K562 (cell line): ENCODE data around the gene ADAMTS20. TPM values are rescaled to one million over a fixed set of nuclear protein-coding genes. Genes with fewer than 3 reads are reported as not detected.
A peak's percentile ranks its signal among the peaks of the same experiment; 100 is the strongest.

Experiments used
- ATAC-seq: fragments of 200-7000 bp; cut with Tn5 transposase; 3 replicates; pipeline ENCODE4 v1.9.1; 2020; ENCODE audit warnings: moderate library complexity
- BruUV-seq: library from RNA; stranded (reverse); fragments of 400-500 nt; replicated peaks from 2 replicates; lab custom pipeline; 2021; lab: Mats Ljungman, UMichigan
- CTCF ChIA-PET: fragments of 300-600 bp; formaldehyde crosslinking; extraction: SDS; loops from one replicate; lab custom pipeline; 2021; ENCODE audit warnings: low intra/inter-chr PET ratio; lab: Yijun Ruan, JAX
- POLR2A ChIA-PET: fragments of 300-600, 350-650 bp; sonication (Branson Sonifier 250); formaldehyde crosslinking; extraction: SDS; loops from one replicate; lab custom pipeline; 2021; ENCODE audit warnings: antibody characterized with exemption, inconsistent platforms; lab: Yijun Ruan, JAX
- DNase-seq, 4 experiments: peaks; one replicate each; pipeline versions ENCODE4 v3.0.0 to v3.0.0-alpha.2; 2011 to 2018; ENCODE audit warnings: low spot score in 3 of 4, mixed read lengths in 3 of 4; ENCODE audit errors: extremely low read depth in 1 of 4
- FAIRE-seq: peaks from 2 replicates; lab custom pipeline; 2011; peaks lifted over from hg19 to GRCh38; lab: Jason Lieb, UNC
- H2AFZ ChIP-seq: 2 replicates; pipeline ENCODE4 v1.6.0; 2011; ENCODE audit warnings: low read depth, low read length, control low read depth, inconsistent platforms
- H3K27ac ChIP-seq: fragments of 200-600 bp; 3 replicates; pipeline ENCODE4 v1.8.0; 2011; ENCODE audit warnings: low read depth, mild to moderate bottlenecking, control low read depth, inconsistent platforms, low read length, moderate library complexity, mixed read lengths; ENCODE audit errors: extremely low read depth
- H3K27me3 ChIP-seq, 2 experiments: fragments of 300-600 bp in 1 of 2; 2 replicates in 1 of 2; 3 replicates in 1 of 2; pipeline versions ENCODE4 v1.6.0 to v1.8.0; 2011; ENCODE audit warnings: inconsistent platforms in 2 of 2, low read length in 2 of 2, mild to moderate bottlenecking in 1 of 2, mixed read lengths in 1 of 2, moderate library complexity in 1 of 2; ENCODE audit not compliant: control insufficient read depth in 2 of 2, insufficient read depth in 2 of 2
- H3K36me3 ChIP-seq: fragments of 300-600 bp; 3 replicates; pipeline ENCODE4 v1.8.0; 2011; ENCODE audit warnings: mild to moderate bottlenecking, low read length, inconsistent platforms; ENCODE audit not compliant: control insufficient read depth, insufficient read depth
- H3K4me1 ChIP-seq, 2 experiments: fragments of 200-600 bp in 1 of 2; replicated peaks in 1 of 2; 2 replicates in 1 of 2; 3 replicates in 1 of 2; pipeline versions ENCODE4 v1.5.1 to v1.8.0; 2011; ENCODE audit warnings: inconsistent platforms in 2 of 2, low read length in 2 of 2, mild to moderate bottlenecking in 1 of 2, mixed read lengths in 1 of 2, moderate library complexity in 1 of 2; ENCODE audit not compliant: control insufficient read depth in 2 of 2, insufficient read depth in 2 of 2
- H3K4me2 ChIP-seq: 2 replicates; pipeline ENCODE4 v1.6.1; 2011; ENCODE audit warnings: low read length, control low read depth, inconsistent platforms, mixed read lengths; ENCODE audit not compliant: insufficient read depth
- H3K4me3 ChIP-seq: fragments of 200-600 bp; sonication (generic), shearing (Covaris generic); 2 replicates; pipeline ENCODE4 v1.5.1; 2016; ENCODE audit warnings: control low read depth, inconsistent platforms
- H3K79me2 ChIP-seq: fragments of 200-600 bp; 3 replicates; pipeline ENCODE4 v1.8.0; 2011; ENCODE audit warnings: low read length, inconsistent platforms; ENCODE audit not compliant: control insufficient read depth, insufficient read depth
- H3K9ac ChIP-seq, 2 experiments: 2 replicates each; pipeline versions ENCODE4 v1.6.0 to v1.6.1; 2011; ENCODE audit warnings: low read depth in 2 of 2, low read length in 2 of 2, control low read depth in 1 of 2, inconsistent platforms in 1 of 2, mild to moderate bottlenecking in 1 of 2, mixed read lengths in 1 of 2; ENCODE audit not compliant: insufficient read depth in 1 of 2
- H3K9me1 ChIP-seq: one replicate; pipeline ENCODE4 v1.6.0; 2011; ENCODE audit warnings: inconsistent platforms, mild to moderate bottlenecking, low read length, moderate library complexity; ENCODE audit not compliant: control insufficient read depth, insufficient read depth
- H3K9me3 ChIP-seq: replicated peaks from 2 replicates; pipeline ENCODE4 v1.5.1; 2011; ENCODE audit warnings: low read depth, low read length, inconsistent platforms; ENCODE audit not compliant: control insufficient read depth, insufficient read depth
- H4K20me1 ChIP-seq: replicated peaks from 2 replicates; pipeline ENCODE4 v1.6.1; 2011; ENCODE audit warnings: low read length, inconsistent platforms, mixed read lengths; ENCODE audit not compliant: control insufficient read depth, insufficient read depth
- CC2D1A ChIP-seq: fragments of 450-650 bp; IDR thresholded peaks from 2 replicates; pipeline ENCODE4 v1.6.1; 2017; ENCODE audit warnings: mild to moderate bottlenecking
- DNMT1 ChIP-seq: fragments of 450-650 bp; IDR thresholded peaks from 2 replicates; pipeline ENCODE4 v1.6.1; 2016; ENCODE audit warnings: antibody characterized with exemption, mild to moderate bottlenecking
- FOXK2 ChIP-seq, 2 experiments: fragments of 450-650 bp; IDR thresholded peaks in 1 of 2; conservative IDR thresholded peaks in 1 of 2; 2 replicates each; pipeline ENCODE4 v1.6.1; 2016; ENCODE audit warnings: low read depth in 2 of 2, mild to moderate bottlenecking in 1 of 2
- NR2C1 ChIP-seq, 2 experiments: fragments of 450-650 bp; IDR thresholded peaks; 2 replicates each; pipeline ENCODE4 v1.6.1; 2017; ENCODE audit warnings: mild to moderate bottlenecking in 2 of 2, antibody characterized with exemption in 1 of 2, inconsistent platforms in 1 of 2, missing compliant biosample characterization in 1 of 2, missing genetic modification characterization in 1 of 2
- RAD21 ChIP-seq, 2 experiments: fragments of 250-450 bp in 1 of 2; fragments of 450-650 bp in 1 of 2; sonication (Bioruptor Pico) in 1 of 2; formaldehyde crosslinking in 1 of 2; IDR thresholded peaks in 1 of 2; conservative IDR thresholded peaks in 1 of 2; 2 replicates each; pipeline versions ENCODE4 v1.4.0 to v1.8.0; 2020 to 2022; ENCODE audit warnings: mild to moderate bottlenecking in 2 of 2, moderate library complexity in 1 of 2
- SIN3B ChIP-seq: fragments of 450-650 bp; IDR thresholded peaks from 2 replicates; pipeline ENCODE4 v1.6.1; 2017; ENCODE audit warnings: low read depth, mild to moderate bottlenecking, moderate library complexity
- WHSC1 ChIP-seq: IDR thresholded peaks from one replicate; pipeline ENCODE4 v1.6.1; 2012; ENCODE audit warnings: low read length, control low read depth, inconsistent platforms
- ZBED1 ChIP-seq: IDR thresholded peaks from 2 replicates; pipeline ENCODE4 v1.6.1; 2014
- ZBTB49 ChIP-seq: sonication (generic); formaldehyde crosslinking; IDR thresholded peaks from 2 replicates; pipeline ENCODE4 v1.8.0; 2022; ENCODE audit warnings: missing genetic modification reagents, mild to moderate bottlenecking, borderline replicate concordance
- ZBTB8A ChIP-seq: fragments of 450-650 bp; IDR thresholded peaks from 2 replicates; pipeline ENCODE4 v1.6.1; 2018; ENCODE audit warnings: mild to moderate bottlenecking, moderate library complexity; ENCODE audit not compliant: partially characterized antibody
- ZSCAN32 ChIP-seq: fragments of 450-650 bp; formaldehyde crosslinking; IDR thresholded peaks from 2 replicates; pipeline ENCODE4 v1.4.0; 2020; ENCODE audit warnings: mild to moderate bottlenecking, moderate library complexity
- WGBS: fragments of 100-300 bp; shearing (Covaris generic); methylation state at CpG from one replicate; pipeline ENCODE4 v1.1.6; 2016; ENCODE audit warnings: low coverage, mixed read lengths; ENCODE audit not compliant: insufficient coverage; ENCODE audit errors: missing lambda C conversion rate; 5-methylcytosine and 5-hydroxymethylcytosine counted together
- in situ Hi-C: fragments of 300-500 bp; cut with MboI; formaldehyde crosslinking; loops from 4 replicates; pipeline ENCODE4 v1.15.0; 2018; ENCODE audit warnings: inconsistent platforms, mixed read lengths
- intact Hi-C: fragments of 100-400 bp; cut with micrococcal nuclease; formaldehyde crosslinking; loops from 2 replicates; pipeline ENCODE4 v1.14.2; 2022
- polyA plus RNA-seq, 8 experiments: library from polyadenylated mRNA; depleted of rRNA in 4 of 8; stranded (reverse) in 5 of 8; unstranded in 3 of 8; fragments of >200 nt; fragmentation: Nextera tagmentation in 2 of 8; fragmentation: Illumina TruSeq in 1 of 8; extraction: Ambion mirVana in 2 of 8; extraction: Trizol in 1 of 8; gene quantifications; 2 replicates each; pipeline versions ENCODE4 v1.2.1 to v1.2.3, GENCODE V29; 2011 to 2014; ENCODE audit warnings: inconsistent platforms in 1 of 8, missing spikeins in 1 of 8
- total RNA-seq, 7 experiments: library from RNA; depleted of rRNA in 6 of 7; stranded (reverse); fragments of >200 nt in 6 of 7; fragmentation: Illumina TruSeq in 2 of 7; extraction: Trizol in 2 of 7; gene quantifications; 2 replicates each; pipeline versions ENCODE4 v1.2.1 to v1.2.3, GENCODE V29; 2011 to 2021; ENCODE audit warnings: low replicate concordance in 1 of 7
- TF ChIP-seq, protein P1 (sequence below), 3 experiments: IDR thresholded peaks in 2 of 3; conservative IDR thresholded peaks in 1 of 3; 2 replicates each; pipeline ENCODE4 v1.5.1; 2011 to 2012; ENCODE audit warnings: low read length in 3 of 3, mild to moderate bottlenecking in 3 of 3, control low read depth in 2 of 3, improper control_type of control experiment in 1 of 3, inconsistent platforms in 1 of 3, low read depth in 1 of 3, mixed read lengths in 1 of 3, moderate library complexity in 1 of 3; ENCODE audit not compliant: insufficient read depth in 2 of 3

The ADAMTS20 gene
- total and polyA plus RNA-seq, 9 of the 15 experiments (the other 6 are each of a cell fraction or from before 2014, with no cell fraction given) = 0.01 to 0.84 (median 0.07) TPM; not detected in 2

GRCh38 chr12:43336962-43337555 lies 214.9 kb downstream of the ADAMTS20 start:
- in situ Hi-C loops (no loop called here), intact Hi-C loops (no loop called here)
- ChIA-PET POLR2A (no interaction called here), CTCF (no interaction called here)
- BruUV-seq = no TSS peak
- Histone ChIP-seq H4K20me1 (no peaks in the 10 kb centered on the region), H3K27ac (no peak overlapping the region), H3K9me1 (no peaks in the 10 kb centered on the region), H3K4me3 (no peak overlapping the region), H3K9me3 (no peaks in the 10 kb centered on the region), H3K79me2 (no peaks in the 10 kb centered on the region), H3K9ac (no peak overlapping the region), H2AFZ (no peak overlapping the region), H3K27me3 (no peaks in the 10 kb centered on the region), H3K4me1 (no peaks in the 10 kb centered on the region), H3K4me2 (no peak overlapping the region), H3K36me3 (no peaks in the 10 kb centered on the region)
- TF ChIP-seq, protein P1, sequence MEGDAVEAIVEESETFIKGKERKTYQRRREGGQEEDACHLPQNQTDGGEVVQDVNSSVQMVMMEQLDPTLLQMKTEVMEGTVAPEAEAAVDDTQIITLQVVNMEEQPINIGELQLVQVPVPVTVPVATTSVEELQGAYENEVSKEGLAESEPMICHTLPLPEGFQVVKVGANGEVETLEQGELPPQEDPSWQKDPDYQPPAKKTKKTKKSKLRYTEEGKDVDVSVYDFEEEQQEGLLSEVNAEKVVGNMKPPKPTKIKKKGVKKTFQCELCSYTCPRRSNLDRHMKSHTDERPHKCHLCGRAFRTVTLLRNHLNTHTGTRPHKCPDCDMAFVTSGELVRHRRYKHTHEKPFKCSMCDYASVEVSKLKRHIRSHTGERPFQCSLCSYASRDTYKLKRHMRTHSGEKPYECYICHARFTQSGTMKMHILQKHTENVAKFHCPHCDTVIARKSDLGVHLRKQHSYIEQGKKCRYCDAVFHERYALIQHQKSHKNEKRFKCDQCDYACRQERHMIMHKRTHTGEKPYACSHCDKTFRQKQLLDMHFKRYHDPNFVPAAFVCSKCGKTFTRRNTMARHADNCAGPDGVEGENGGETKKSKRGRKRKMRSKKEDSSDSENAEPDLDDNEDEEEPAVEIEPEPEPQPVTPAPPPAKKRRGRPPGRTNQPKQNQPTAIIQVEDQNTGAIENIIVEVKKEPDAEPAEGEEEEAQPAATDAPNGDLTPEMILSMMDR (IDR thresholded peaks at IDR 0.05 in 2 of 3, conservative IDR thresholded peaks at IDR 0.05 in 1 of 3; ENCODE audit: insufficient read depth in 2 of 3, low read depth in 1 of 3, low read length in 3 of 3) = 0 out of 6 replicates have a peak, but pooled peaks of 1 of the 3 experiments have one; percentile 10
- TF ChIP-seq ZSCAN32 (CRISPR knock-in tag) = no peak
- peak in 1 of 2 experiments; percentile 27; a peak in 1 of 4 replicates for TF ChIP-seq RAD21 (CRISPR knock-in tag; conservative IDR thresholded peaks at IDR 0.05 in 1 of 2, IDR thresholded peaks at IDR 0.05 in 1 of 2)
- no peak for TF ChIP-seq FOXK2 (conservative IDR thresholded peaks at IDR 0.05 in 1 of 2, IDR thresholded peaks at IDR 0.05 in 1 of 2; ENCODE audit: low read depth in 2 of 2)
- TF ChIP-seq ZBTB8A = no peak
- no peak for TF ChIP-seq ZBED1
- TF ChIP-seq DNMT1 = no peak
- no peak for TF ChIP-seq ZBTB49 (CRISPR knock-in tag)
- TF ChIP-seq SIN3B = no peak
- TF ChIP-seq CC2D1A = no peak
- no peak for TF ChIP-seq NR2C1 (IDR thresholded peaks at IDR 0.05)
- no peak for TF ChIP-seq NR2C1 (tag; IDR thresholded peaks at IDR 0.05)
- no peak for TF ChIP-seq WHSC1
- FAIRE-seq = no peak
- ATAC-seq = no peak
- WGBS = 0% methylated on average over 1 of the region's 1 CpG
- DNase-seq = peak in 2 of 4 experiments; percentile 4 to 10
